ENCODE data around the gene MLYCD. TPM values are rescaled to one million over a fixed set of nuclear protein-coding genes. Genes with fewer than 3 reads are reported as not detected.

Gene MLYCD
- total RNA-seq, 6 donors from 2014 or later, result 7.5 to 30.4 (median 11.3) TPM

GRCh38 chr16:83951544-83951943 is 52.6 kb downstream of the MLYCD start:
- H3K4me3 ChIP-seq, result no peak overlapping the region
- H3K36me3 ChIP-seq, result no peaks in the 10 kb centered on the region
- TF ChIP-seq CTCF (IDR thresholded peaks at IDR 0.05), result no peak
- no peak for TF ChIP-seq EP300 (IDR thresholded peaks at IDR 0.05)
- no peak for TF ChIP-seq POLR2A (IDR thresholded peaks at IDR 0.05)
- TF ChIP-seq POLR2AphosphoS5 (IDR thresholded peaks at IDR 0.05), result no peak
- no peaks in the 10 kb centered on the region for H3K9me3 ChIP-seq
- no peak overlapping the region for H3K27ac ChIP-seq
- ATAC-seq (ENCODE audit: low FRiP score in 2 of 2) (no peak), DNase-seq (no peak)
- WGBS, 2 donors, result 48 to 52% methylated on average over 8 of the region's 8 CpGs
- no peaks in the 10 kb centered on the region for H3K27me3 ChIP-seq
- H3K4me1 ChIP-seq, result peaks cover 27 to 38% (median 28%) of the 10 kb centered on the region in 4 donors

- Histone ChIP-seq H3K36me3 (peaks cover 0 to 3% (median 0%) of the 10 kb centered on the region in 4 donors), H3K27me3 (no peaks in the 10 kb centered on the region), H3K4me3 (peak overlapping the region in 3 of 4 donors; percentile 59 to 84 (median 60)), H3K27ac (peak overlapping the region; percentile 91 to 97 (median 94)), H3K9me3 (no peaks in the 10 kb centered on the region), H3K4me1 (peaks cover 27 to 44% (median 28%) of the 10 kb centered on the region in 4 donors)
- TF ChIP-seq POLR2A (IDR thresholded peaks at IDR 0.05) (no peak), CTCF (IDR thresholded peaks at IDR 0.05) (peak in 1 of 6 experiments; percentile 8)
- 13 to 27% methylated on average over 3 to 8 of the region's 8 CpGs for WGBS, 2 donors
- ATAC-seq (ENCODE audit: low FRiP score in 2 of 2) (peak; percentile 2 to 4), DNase-seq (peak in 1 of 2 donors; percentile 53)
Observed at GRCh38 chr16:83952587-83952939, 53.6 kb downstream of the MLYCD start.

- peak within 1 kb of the TSS; percentile 91 to 97 (median 94) for H3K27ac ChIP-seq
- 0 to 3% methylated on average over 12 to 20 of the region's 30 CpGs for WGBS, 2 donors
- H3K9me3 ChIP-seq, result no peaks in the 10 kb centered on the region
- TF ChIP-seq POLR2A (IDR thresholded peaks at IDR 0.05) (peak in 3 of 4 donors; percentile 86 to 96 (median 88)), POLR2AphosphoS5 (IDR thresholded peaks at IDR 0.05) (peak; percentile 89 to 91), EP300 (IDR thresholded peaks at IDR 0.05) (peak in 2 of 4 donors; percentile 18 to 75), CTCF (IDR thresholded peaks at IDR 0.05) (no peak)
- no peaks in the 10 kb centered on the region for H3K27me3 ChIP-seq
- H3K4me1 ChIP-seq, result peaks cover 27 to 44% (median 28%) of the 10 kb centered on the region in 4 donors
- DNase-seq, result peak; percentile 95 to 96
- ATAC-seq (ENCODE audit: low FRiP score in 2 of 2), result peak; percentile 95 to 96
- peaks cover 0 to 9% (median 2%) of the 10 kb centered on the region in 4 donors for H3K36me3 ChIP-seq
- peak within 1 kb of the TSS; percentile 59 to 84 (median 69) for H3K4me3 ChIP-seq
Observed at GRCh38 chr16:83952940-83953795, 54.3 kb downstream of the MLYCD start, which contains the start of gene OSGIN1. Gene OSGIN1 (plus strand): TSS chr16:83953240. CDS start chr16:83957672, 4,432 bp downstream.

DNA sequence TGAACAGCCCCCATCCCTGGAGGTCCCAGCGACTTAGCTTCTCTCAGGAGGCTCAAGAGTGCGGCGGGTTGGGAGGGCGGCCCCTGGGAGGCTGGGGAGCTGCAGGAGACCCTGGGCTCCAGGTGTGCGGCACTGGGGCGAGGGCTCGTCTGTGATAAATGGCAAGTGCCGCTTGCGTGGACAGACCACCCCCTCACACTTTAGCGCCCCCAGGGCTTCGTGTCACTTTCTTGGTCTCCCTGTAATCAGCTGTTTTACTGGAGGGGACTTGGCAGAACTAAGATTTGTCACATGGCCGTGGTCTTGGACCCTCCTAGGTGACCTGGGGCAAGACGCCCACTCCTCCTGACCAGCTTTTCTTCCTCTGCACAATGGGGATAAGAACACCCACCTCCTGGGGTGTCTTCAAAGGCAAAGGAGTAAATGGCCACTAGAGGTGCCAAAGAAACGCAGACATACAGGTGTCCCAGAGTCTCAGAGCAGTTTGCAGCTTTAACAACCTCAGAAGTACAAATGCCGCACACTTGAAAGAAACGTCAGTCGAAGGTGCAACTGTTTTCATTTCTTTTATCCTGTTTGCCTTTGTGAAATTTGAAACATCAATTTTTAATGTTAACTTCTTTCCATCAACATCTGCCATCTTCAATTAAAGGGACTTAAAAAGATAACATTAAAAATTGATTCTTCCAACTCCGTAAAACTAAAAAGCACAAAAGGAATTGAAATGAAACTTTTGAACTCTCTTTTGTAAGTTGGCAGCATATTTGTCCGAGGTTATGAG is 55.1 kb downstream of the MLYCD start:
- peaks cover 27 to 44% (median 28%) of the 10 kb centered on the region in 4 donors for H3K4me1 ChIP-seq
- no peaks in the 10 kb centered on the region for H3K27me3 ChIP-seq
- DNase-seq (peak in 1 of 2 donors; percentile 38), ATAC-seq (ENCODE audit: low FRiP score in 2 of 2) (peak; percentile 21 to 71)
- 18 to 20% methylated on average over 15 to 19 of the region's 19 CpGs for WGBS, 2 donors
- H3K27ac ChIP-seq, result peak overlapping the region; percentile 91 to 97 (median 94)
- H3K36me3 ChIP-seq, result peaks cover 0 to 14% (median 9%) of the 10 kb centered on the region in 4 donors
- peak overlapping the region; percentile 59 to 84 (median 69) for H3K4me3 ChIP-seq
- TF ChIP-seq POLR2AphosphoS5 (IDR thresholded peaks at IDR 0.05), result no peak
- peak in 5 of 6 experiments; percentile 16 to 52 (median 32) for TF ChIP-seq CTCF (IDR thresholded peaks at IDR 0.05)
- no peak for TF ChIP-seq POLR2A (IDR thresholded peaks at IDR 0.05)
- TF ChIP-seq EP300 (IDR thresholded peaks at IDR 0.05), result no peak
- no peaks in the 10 kb centered on the region for H3K9me3 ChIP-seq

All from upper lobe of left lung (tissue), 6 donors.